OCI-LY7 (cell line): ENCODE measurements around the gene PLSCR2. TPM values are rescaled to one million over a fixed set of nuclear protein-coding genes. Genes with fewer than 3 reads are reported as not detected.

Source experiments
- BruUV-seq: library from RNA; stranded (reverse); fragments of 400-500 nt; replicated peaks from 2 replicates; lab custom pipeline; 2021; lab: Mats Ljungman, UMichigan
- CTCF ChIA-PET: fragments of 300-600 bp; sonication (Branson Sonifier 250); formaldehyde crosslinking; loops from one replicate; lab custom pipeline; 2022; ENCODE audit warnings: antibody characterized with exemption; ENCODE audit not compliant: unreplicated experiment; lab: Charles Lee
- POLR2A ChIA-PET: fragments of 300-600 bp; sonication (Branson Sonifier 250); formaldehyde crosslinking; loops from one replicate; lab custom pipeline; 2022; ENCODE audit warnings: antibody characterized with exemption; lab: Charles Lee
- DNase-seq: peaks from one replicate; pipeline ENCODE4 v3.0.0-alpha.2; 2015; ENCODE audit warnings: low spot score
- H2AFZ ChIP-seq: fragments of 200-600 bp; sonication (generic), shearing (Covaris generic); 2 replicates; pipeline ENCODE4 v1.6.1; 2014; ENCODE audit warnings: mild to moderate bottlenecking, antibody characterized with exemption, low read length, moderate library complexity
- H3K27ac ChIP-seq: fragments of 200-600 bp; sonication (generic); 2 replicates; pipeline ENCODE4 v1.5.1; 2014; ENCODE audit warnings: mixed run types, low read depth, mild to moderate bottlenecking, moderate library complexity, low read length, inconsistent platforms; ENCODE audit not compliant: poor library complexity, severe bottlenecking
- H3K36me3 ChIP-seq: fragments of 200-600 bp; sonication (generic); 2 replicates; pipeline ENCODE4 v1.6.1; 2014; ENCODE audit warnings: mild to moderate bottlenecking, antibody characterized with exemption, low read length, moderate library complexity, mixed read lengths; ENCODE audit not compliant: insufficient read depth
- H3K4me1 ChIP-seq: fragments of 200-600 bp; sonication (generic); 2 replicates; pipeline ENCODE4 v1.5.1; 2014; ENCODE audit warnings: mild to moderate bottlenecking, low read length; ENCODE audit not compliant: insufficient read depth, poor library complexity, severe bottlenecking
- H3K4me2 ChIP-seq: fragments of 200-600 bp; sonication (generic); 2 replicates; pipeline ENCODE4 v1.6.1; 2014; ENCODE audit warnings: mild to moderate bottlenecking, low read length
- H3K4me3 ChIP-seq: fragments of 200-600 bp; sonication (generic); 2 replicates; pipeline ENCODE4 v1.5.1; 2014; ENCODE audit warnings: mild to moderate bottlenecking, low read depth, low read length; ENCODE audit not compliant: poor library complexity, severe bottlenecking
- H3K79me2 ChIP-seq: fragments of 200-600 bp; sonication (generic); 2 replicates; pipeline ENCODE4 v1.6.1; 2016; ENCODE audit warnings: low read depth, mild to moderate bottlenecking, low read length, moderate library complexity, mixed read lengths; ENCODE audit not compliant: insufficient read depth
- H3K9me2 ChIP-seq: fragments of 200-600 bp; sonication (generic); 2 replicates; pipeline ENCODE4 v1.6.1; 2016; ENCODE audit warnings: mild to moderate bottlenecking, low read length, mixed read lengths; ENCODE audit not compliant: insufficient read depth
- H3K9me3 ChIP-seq: fragments of 200-600 bp; sonication (generic); 2 replicates; pipeline ENCODE4 v1.6.1; 2014; ENCODE audit warnings: mild to moderate bottlenecking, mixed run types, low read length, mixed read lengths
- H4K20me1 ChIP-seq: fragments of 200-600 bp; sonication (generic); 2 replicates; pipeline ENCODE4 v1.6.1; 2014; ENCODE audit warnings: mild to moderate bottlenecking, antibody characterized with exemption, low read length, moderate library complexity, mixed read lengths; ENCODE audit not compliant: insufficient read depth
- CTCF ChIP-seq: fragments of 200-600 bp; sonication (generic); conservative IDR thresholded peaks from 2 replicates; pipeline ENCODE4 v1.5.1; 2014; ENCODE audit warnings: mild to moderate bottlenecking, antibody characterized with exemption, low read length, moderate library complexity, mixed read lengths
- EZH2phosphoT487 ChIP-seq: fragments of 200-600 bp; sonication (generic); IDR thresholded peaks from 2 replicates; pipeline ENCODE4 v1.6.1; 2018; ENCODE audit warnings: low read depth, borderline replicate concordance, mild to moderate bottlenecking, mixed run types, antibody characterized with exemption, low read length, moderate library complexity, mixed read lengths
- intact Hi-C: fragments of 100-400 bp; cut with micrococcal nuclease; formaldehyde crosslinking; loops from one replicate; pipeline ENCODE4 v1.10.0; 2022; ENCODE audit not compliant: unreplicated experiment
- total RNA-seq, 2 experiments: library from RNA; depleted of rRNA in 1 of 2; stranded (reverse); fragments of >200 nt in 1 of 2; shearing (Covaris generic) in 1 of 2; gene quantifications; 2 replicates each; pipeline ENCODE4 v1.2.3, GENCODE V29; 2014 to 2022

The PLSCR2 gene
- total RNA-seq, 2 experiments from 2014 or later = not detected

- Histone ChIP-seq H3K36me3 (no peaks in the 10 kb centered on the region), H3K27ac (no peak overlapping the region), H4K20me1 (no peaks in the 10 kb centered on the region), H3K9me3 (no peaks in the 10 kb centered on the region), H3K4me3 (no peak overlapping the region), H3K4me1 (no peaks in the 10 kb centered on the region), H3K79me2 (no peaks in the 10 kb centered on the region), H3K9me2 (no peaks in the 10 kb centered on the region), H3K4me2 (no peak overlapping the region), H2AFZ (no peak overlapping the region)
- CTCF ChIA-PET = no interaction called here
- BruUV-seq = no TSS peak
- intact Hi-C loops = no loop called here
- TF ChIP-seq CTCF (no peak), EZH2phosphoT487 (no peak)
- POLR2A ChIA-PET = interaction anchor here (1.1 to 1.7 kb wide), 2 partner anchors 12 kb away, joined by 4 read pairs; no protein-coding TSS in a partner anchor
- no peak for DNase-seq
Observed at GRCh38 chr3:146513386-146514051, 44.2 kb upstream of the PLSCR2 start.

- intact Hi-C loops = no loop called here
- no peak overlapping the region for H3K4me3 ChIP-seq
- H3K27ac ChIP-seq = no peak overlapping the region
- no peaks in the 10 kb centered on the region for H3K79me2 ChIP-seq
- TF ChIP-seq EZH2phosphoT487 (no peak), CTCF (no peak)
- CTCF ChIA-PET = no interaction called here
- POLR2A ChIA-PET = no interaction called here
- H3K9me2 ChIP-seq = no peaks in the 10 kb centered on the region
- no peaks in the 10 kb centered on the region for H4K20me1 ChIP-seq
- no peak overlapping the region for H3K4me2 ChIP-seq
- no peaks in the 10 kb centered on the region for H3K36me3 ChIP-seq
- no peak overlapping the region for H2AFZ ChIP-seq
- H3K9me3 ChIP-seq = no peaks in the 10 kb centered on the region
- BruUV-seq = no TSS peak
- H3K4me1 ChIP-seq = no peaks in the 10 kb centered on the region
- no peak for DNase-seq
Observed at GRCh38 chr3:146511402-146512134, 42.2 kb upstream of the PLSCR2 start.
